Astrocyte (in vitro differentiated cells and primary cell): Measurements from ENCODE around the gene SLC35F1. TPM values are rescaled to one million over a fixed set of nuclear protein-coding genes. Genes with fewer than 3 reads are reported as not detected.

Experiments used
- DNase-seq: peaks from one replicate; pipeline ENCODE4 v3.0.0-alpha.2; 2010; ENCODE audit warnings: low read depth
- FAIRE-seq: peaks from 2 replicates; lab custom pipeline; 2011; peaks lifted over from hg19 to GRCh38; lab: Jason Lieb, UNC
- H2AFZ ChIP-seq: 2 replicates; pipeline ENCODE4 v1.6.0; 2012; ENCODE audit warnings: low read depth, low read length, inconsistent platforms
- H3K27ac ChIP-seq: 2 replicates; pipeline ENCODE4 v1.5.1; 2011; ENCODE audit warnings: low read depth, low read length, inconsistent platforms
- H3K27me3 ChIP-seq: 2 replicates; pipeline ENCODE4 v1.6.0; 2011; ENCODE audit warnings: low read length, inconsistent platforms; ENCODE audit not compliant: insufficient read depth
- H3K36me3 ChIP-seq: 2 replicates; pipeline ENCODE4 v1.5.1; 2011; ENCODE audit warnings: low read length, inconsistent platforms; ENCODE audit not compliant: insufficient read depth
- H3K4me1 ChIP-seq: 2 replicates; pipeline ENCODE4 v1.5.1; 2011; ENCODE audit warnings: low read length, inconsistent platforms; ENCODE audit not compliant: insufficient read depth
- H3K4me2 ChIP-seq: 2 replicates; pipeline ENCODE4 v1.6.0; 2012; ENCODE audit warnings: low read length, inconsistent platforms
- H3K4me3 ChIP-seq: 2 replicates; pipeline ENCODE4 v1.5.1; 2011; ENCODE audit warnings: low read depth, mild to moderate bottlenecking, low read length, inconsistent platforms; ENCODE audit not compliant: insufficient read depth
- H3K79me2 ChIP-seq: 2 replicates; pipeline ENCODE4 v1.6.0; 2012; ENCODE audit warnings: mild to moderate bottlenecking, low read length, inconsistent platforms; ENCODE audit not compliant: insufficient read depth
- H3K9ac ChIP-seq: 2 replicates; pipeline ENCODE4 v1.6.0; 2012; ENCODE audit warnings: mild to moderate bottlenecking, low read length, inconsistent platforms
- H3K9me3 ChIP-seq: 2 replicates; pipeline ENCODE4 v1.5.1; 2012; ENCODE audit warnings: low read depth, mild to moderate bottlenecking, low read length, inconsistent platforms; ENCODE audit not compliant: insufficient read depth
- H4K20me1 ChIP-seq: 2 replicates; pipeline ENCODE4 v1.6.0; 2012; ENCODE audit warnings: low read length, inconsistent platforms; ENCODE audit not compliant: insufficient read depth
- H3K27ac Mint-ChIP-seq: one replicate; pipeline ENCODE4 v1.8.0; 2021; ENCODE audit warnings: mild to moderate bottlenecking, mixed read lengths; ENCODE audit not compliant: unreplicated experiment
- H3K27me3 Mint-ChIP-seq: one replicate; pipeline ENCODE4 v1.8.0; 2021; ENCODE audit warnings: low read depth, mixed read lengths; ENCODE audit not compliant: unreplicated experiment
- H3K36me3 Mint-ChIP-seq: one replicate; pipeline ENCODE4 v1.8.0; 2021; ENCODE audit warnings: low read depth, mixed read lengths; ENCODE audit not compliant: unreplicated experiment
- H3K4me1 Mint-ChIP-seq: one replicate; pipeline ENCODE4 v1.8.0; 2021; ENCODE audit warnings: low read depth, mixed read lengths; ENCODE audit not compliant: unreplicated experiment
- H3K4me3 Mint-ChIP-seq: one replicate; pipeline ENCODE4 v1.8.0; 2021; ENCODE audit warnings: mild to moderate bottlenecking, moderate library complexity, mixed read lengths; ENCODE audit not compliant: unreplicated experiment
- H3K9me3 Mint-ChIP-seq: one replicate; pipeline ENCODE4 v1.8.0; 2021; ENCODE audit warnings: mild to moderate bottlenecking, mixed read lengths; ENCODE audit not compliant: unreplicated experiment
- CTCF ChIP-seq: IDR thresholded peaks from 2 replicates; pipeline ENCODE4 v1.5.1; 2011; ENCODE audit warnings: low read depth, mild to moderate bottlenecking, inconsistent platforms, low read length, moderate library complexity; ENCODE audit not compliant: insufficient read depth
- EZH2 ChIP-seq: IDR thresholded peaks from 2 replicates; pipeline ENCODE4 v1.6.1; 2012; ENCODE audit warnings: mild to moderate bottlenecking, low read length, inconsistent platforms; ENCODE audit not compliant: insufficient read depth
- total RNA-seq: library from RNA; stranded (reverse); gene quantifications from 2 replicates; pipeline ENCODE4 v1.2.1, GENCODE V29; 2021

Gene SLC35F1
- total RNA-seq, 1 donor from 2014 or later: 1.0 TPM

GRCh38 chr6:118350881-118351430 lies 443.9 kb downstream of the SLC35F1 start:
- TF ChIP-seq EZH2 (no peak), CTCF (no peak)
- no peaks in the 10 kb centered on the region for H3K36me3 ChIP-seq
- H3K4me2 ChIP-seq: no peak overlapping the region
- no peaks in the 10 kb centered on the region for H3K9me3 ChIP-seq
- H3K4me1 ChIP-seq: no peaks in the 10 kb centered on the region
- peaks cover 2% of the 10 kb centered on the region for H3K9me3 Mint-ChIP-seq
- no peak overlapping the region for H3K27ac Mint-ChIP-seq
- DNase-seq (peak; percentile 36), FAIRE-seq (no peak)
- no peak overlapping the region for H3K4me3 Mint-ChIP-seq
- no peaks in the 10 kb centered on the region for H3K27me3 Mint-ChIP-seq
- no peak overlapping the region for H3K27ac ChIP-seq
- H3K36me3 Mint-ChIP-seq: no peaks in the 10 kb centered on the region
- H3K4me3 ChIP-seq: no peak overlapping the region
- no peaks in the 10 kb centered on the region for H3K4me1 Mint-ChIP-seq
- H3K27me3 ChIP-seq: no peaks in the 10 kb centered on the region
- H4K20me1 ChIP-seq: no peaks in the 10 kb centered on the region
- H3K9ac ChIP-seq: no peak overlapping the region
- no peak overlapping the region for H2AFZ ChIP-seq
- H3K79me2 ChIP-seq: no peaks in the 10 kb centered on the region

GRCh38 chr6:118353564-118353963 lies 446.5 kb downstream of the SLC35F1 start:
- Mint-ChIP-seq H3K4me1 (no peaks in the 10 kb centered on the region), H3K9me3 (no peaks in the 10 kb centered on the region), H3K36me3 (no peaks in the 10 kb centered on the region), H3K27ac (no peak overlapping the region), H3K27me3 (no peaks in the 10 kb centered on the region), H3K4me3 (no peak overlapping the region)
- no peaks in the 10 kb centered on the region for H3K36me3 ChIP-seq
- H3K4me1 ChIP-seq: no peaks in the 10 kb centered on the region
- no peak overlapping the region for H2AFZ ChIP-seq
- H3K27me3 ChIP-seq: no peaks in the 10 kb centered on the region
- no peak overlapping the region for H3K9ac ChIP-seq
- no peaks in the 10 kb centered on the region for H3K9me3 ChIP-seq
- no peak overlapping the region for H3K4me2 ChIP-seq
- TF ChIP-seq CTCF: no peak
- TF ChIP-seq EZH2: no peak
- no peaks in the 10 kb centered on the region for H3K79me2 ChIP-seq
- H3K4me3 ChIP-seq: no peak overlapping the region
- H4K20me1 ChIP-seq: no peaks in the 10 kb centered on the region
- H3K27ac ChIP-seq: no peak overlapping the region
- FAIRE-seq (no peak), DNase-seq (no peak)

GRCh38 chr6:118354641-118355040 lies 447.6 kb downstream of the SLC35F1 start:
- Mint-ChIP-seq H3K4me3 (no peak overlapping the region), H3K4me1 (no peaks in the 10 kb centered on the region), H3K27me3 (no peaks in the 10 kb centered on the region), H3K9me3 (no peaks in the 10 kb centered on the region), H3K27ac (no peak overlapping the region), H3K36me3 (no peaks in the 10 kb centered on the region)
- Histone ChIP-seq H3K27me3 (no peaks in the 10 kb centered on the region), H3K79me2 (no peaks in the 10 kb centered on the region), H3K4me3 (no peak overlapping the region), H3K36me3 (no peaks in the 10 kb centered on the region), H2AFZ (no peak overlapping the region), H3K9me3 (no peaks in the 10 kb centered on the region), H3K27ac (no peak overlapping the region), H3K4me2 (no peak overlapping the region), H3K9ac (no peak overlapping the region), H4K20me1 (no peaks in the 10 kb centered on the region), H3K4me1 (no peaks in the 10 kb centered on the region)
- TF ChIP-seq CTCF: no peak
- TF ChIP-seq EZH2: no peak
- FAIRE-seq (no peak), DNase-seq (no peak)
